ENCODE results near the gene CSTPP1.
"Not testable (repeated sequence)": the region's sequence is repeated elsewhere in the genome, so short reads cannot be mapped to it uniquely, and the experiment has no call there.

The CSTPP1 gene

DNA sequence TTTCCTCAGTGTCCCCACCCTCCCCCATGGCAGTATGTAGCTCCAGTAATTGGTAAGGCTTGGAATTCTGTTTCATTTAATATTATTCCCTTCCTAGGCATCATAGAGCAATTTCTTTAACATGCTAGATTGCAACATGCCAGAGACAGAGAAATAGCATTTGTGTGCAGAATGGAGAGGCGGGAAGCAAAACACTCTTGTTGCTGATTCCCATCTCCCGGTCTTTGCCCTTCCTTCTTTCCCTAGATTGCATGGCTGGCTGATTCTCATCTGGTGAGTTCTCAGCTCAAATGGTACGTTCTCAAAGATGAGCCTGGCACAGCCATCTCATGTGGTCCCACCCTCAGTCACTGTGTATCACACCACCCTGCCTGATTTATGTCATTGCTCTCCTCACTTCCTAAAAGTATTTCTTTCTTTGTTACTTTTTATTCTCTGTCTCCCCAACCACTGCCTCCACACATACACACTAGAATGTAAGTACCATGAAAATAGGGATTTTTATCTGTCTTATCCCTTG, 173.2 kb downstream of the CSTPP1 start:
- in situ Hi-C loops (cut with HindIII; ENCODE audit: low pct_ligation_motif_present, low sequenced_read_pairs): no loop called here
- TF ChIP-seq, protein P1, sequence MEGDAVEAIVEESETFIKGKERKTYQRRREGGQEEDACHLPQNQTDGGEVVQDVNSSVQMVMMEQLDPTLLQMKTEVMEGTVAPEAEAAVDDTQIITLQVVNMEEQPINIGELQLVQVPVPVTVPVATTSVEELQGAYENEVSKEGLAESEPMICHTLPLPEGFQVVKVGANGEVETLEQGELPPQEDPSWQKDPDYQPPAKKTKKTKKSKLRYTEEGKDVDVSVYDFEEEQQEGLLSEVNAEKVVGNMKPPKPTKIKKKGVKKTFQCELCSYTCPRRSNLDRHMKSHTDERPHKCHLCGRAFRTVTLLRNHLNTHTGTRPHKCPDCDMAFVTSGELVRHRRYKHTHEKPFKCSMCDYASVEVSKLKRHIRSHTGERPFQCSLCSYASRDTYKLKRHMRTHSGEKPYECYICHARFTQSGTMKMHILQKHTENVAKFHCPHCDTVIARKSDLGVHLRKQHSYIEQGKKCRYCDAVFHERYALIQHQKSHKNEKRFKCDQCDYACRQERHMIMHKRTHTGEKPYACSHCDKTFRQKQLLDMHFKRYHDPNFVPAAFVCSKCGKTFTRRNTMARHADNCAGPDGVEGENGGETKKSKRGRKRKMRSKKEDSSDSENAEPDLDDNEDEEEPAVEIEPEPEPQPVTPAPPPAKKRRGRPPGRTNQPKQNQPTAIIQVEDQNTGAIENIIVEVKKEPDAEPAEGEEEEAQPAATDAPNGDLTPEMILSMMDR (IDR thresholded peaks at IDR 0.05; ENCODE audit: low read depth, low read length, missing control alignments): no peak
- no peaks in the 10 kb centered on the region for H3K36me3 ChIP-seq (replicated peaks)
- no peak for DNase-seq
- no peaks in the 10 kb centered on the region for H3K27me3 ChIP-seq (replicated peaks)
- no peak overlapping the region for H3K4me3 ChIP-seq (ENCODE audit: low read depth, low read length)
- H3K27ac ChIP-seq: no peak overlapping the region

DNA sequence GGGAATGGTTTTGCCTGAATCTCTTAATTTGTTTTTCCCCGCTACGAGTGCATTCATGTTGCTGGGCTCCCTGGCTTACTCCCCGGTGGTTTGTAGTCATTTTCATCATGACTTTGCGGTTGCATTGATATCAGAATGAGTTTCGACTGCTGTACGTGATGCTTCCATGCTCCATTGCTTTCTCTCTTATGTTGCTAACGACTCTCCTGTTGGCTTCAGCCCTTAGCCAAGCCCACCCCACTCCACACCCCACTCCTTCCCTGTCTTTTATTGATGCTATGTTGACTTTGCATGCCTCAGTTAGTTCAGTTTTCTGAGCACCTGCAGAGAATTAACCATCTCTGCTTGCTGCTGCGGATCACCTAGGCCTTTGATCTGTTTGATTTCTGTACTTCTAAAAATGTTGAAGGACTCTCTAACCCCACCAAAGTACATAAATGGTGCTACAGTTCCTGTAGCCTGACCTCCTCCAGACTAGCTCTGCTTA, 174.8 kb downstream of the CSTPP1 start:
- in situ Hi-C loops (cut with HindIII; ENCODE audit: low pct_ligation_motif_present, low sequenced_read_pairs): no loop called here
- DNase-seq: no peak
- TF ChIP-seq, protein P1 (IDR thresholded peaks at IDR 0.05; ENCODE audit: low read depth, low read length, missing control alignments): no peak
- H3K27ac ChIP-seq: no peak overlapping the region
- H3K4me3 ChIP-seq (ENCODE audit: low read depth, low read length): no peak overlapping the region
- no peaks in the 10 kb centered on the region for H3K27me3 ChIP-seq (replicated peaks)
- no peaks in the 10 kb centered on the region for H3K36me3 ChIP-seq (replicated peaks)

DNA sequence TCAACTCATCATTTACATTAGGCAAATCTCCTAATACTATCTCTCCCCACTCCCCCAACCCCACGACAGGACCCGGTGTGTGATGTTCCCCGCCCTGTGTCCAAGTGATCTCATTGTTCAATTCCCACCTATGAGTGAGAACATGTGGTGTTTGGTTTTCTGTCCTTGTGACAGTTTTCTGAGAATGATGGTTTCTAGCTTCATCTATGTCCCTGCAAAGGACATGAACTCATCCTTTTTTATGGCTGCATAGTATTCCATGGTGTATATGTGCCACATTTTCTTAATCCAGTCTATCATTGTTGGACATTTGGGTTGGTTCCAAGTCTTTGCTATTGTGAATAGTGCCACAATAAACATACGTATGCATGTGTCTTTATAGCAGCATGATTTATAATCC, 176.4 kb downstream of the CSTPP1 start:
- H3K4me3 ChIP-seq (ENCODE audit: low read depth, low read length); H3K27ac ChIP-seq; DNase-seq; in situ Hi-C loops (cut with HindIII; ENCODE audit: low pct_ligation_motif_present, low sequenced_read_pairs); H3K27me3 ChIP-seq (replicated peaks); H3K36me3 ChIP-seq (replicated peaks): not testable (repeated sequence)

DNA sequence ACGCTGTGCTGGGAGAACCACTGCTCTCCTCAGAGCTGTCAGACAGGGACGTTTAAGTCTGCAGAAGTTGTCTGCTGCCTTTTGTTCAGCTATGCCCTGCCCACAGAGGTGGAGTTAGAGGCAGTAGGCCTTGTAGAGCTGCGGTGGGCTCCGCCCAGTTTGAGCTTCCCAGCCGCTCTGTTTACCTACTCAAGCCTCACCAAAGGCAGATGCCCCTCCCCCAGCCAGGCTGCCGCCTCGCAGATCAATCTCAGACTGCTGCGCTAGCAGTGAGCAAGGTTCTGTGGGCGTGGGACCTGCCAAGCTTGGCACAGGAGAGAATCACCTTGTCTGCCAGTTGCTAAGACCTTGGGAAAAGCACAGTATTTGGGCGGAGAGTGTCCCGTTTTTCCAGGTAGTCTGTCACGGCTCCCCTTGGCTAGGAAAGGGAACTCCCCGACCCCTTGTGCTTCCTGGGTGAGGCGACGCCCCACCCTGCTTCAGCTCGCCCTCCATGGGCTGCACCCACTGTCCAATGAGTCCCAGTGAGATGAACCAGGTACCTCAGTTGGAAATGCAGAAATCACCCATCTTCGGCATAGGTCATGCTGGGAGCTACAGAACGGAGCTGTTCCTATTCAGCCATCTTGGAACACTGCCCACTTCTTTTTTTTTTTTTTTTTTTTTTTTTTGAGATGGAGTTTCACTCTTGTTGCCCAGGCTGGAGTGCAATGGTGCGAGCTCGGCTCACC, 182.6 kb downstream of the CSTPP1 start:
- H3K36me3 ChIP-seq (replicated peaks); H3K27ac ChIP-seq; in situ Hi-C loops (cut with HindIII; ENCODE audit: low pct_ligation_motif_present, low sequenced_read_pairs); H3K4me3 ChIP-seq (ENCODE audit: low read depth, low read length); H3K27me3 ChIP-seq (replicated peaks); DNase-seq: not testable (repeated sequence)

DNA sequence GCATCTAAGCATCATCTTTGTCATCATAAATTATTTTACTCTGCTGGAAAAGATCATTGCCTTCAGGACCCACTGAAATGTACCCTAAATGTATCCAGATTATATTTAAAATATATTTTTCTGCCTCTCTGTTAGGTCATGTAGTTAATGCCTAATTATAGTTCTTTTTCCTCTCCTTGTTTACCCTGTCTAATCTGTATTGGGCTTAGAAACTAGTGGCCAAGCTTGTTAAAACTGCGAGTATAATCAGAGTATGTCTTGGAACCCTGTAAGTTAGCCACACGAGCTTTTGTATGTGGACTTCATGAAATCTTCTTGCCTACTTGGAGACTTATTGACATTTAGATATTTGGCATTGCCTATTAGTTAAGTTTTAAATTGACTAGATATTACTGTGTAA, 184.5 kb downstream of the CSTPP1 start:
- no peaks in the 10 kb centered on the region for H3K27me3 ChIP-seq (replicated peaks)
- no peak overlapping the region for H3K4me3 ChIP-seq (ENCODE audit: low read depth, low read length)
- TF ChIP-seq, protein P1 (IDR thresholded peaks at IDR 0.05; ENCODE audit: low read depth, low read length, missing control alignments): no peak
- H3K36me3 ChIP-seq (replicated peaks): no peaks in the 10 kb centered on the region
- no peak overlapping the region for H3K27ac ChIP-seq
- in situ Hi-C loops (cut with HindIII; ENCODE audit: low pct_ligation_motif_present, low sequenced_read_pairs): no loop called here
- DNase-seq: no peak

DNA sequence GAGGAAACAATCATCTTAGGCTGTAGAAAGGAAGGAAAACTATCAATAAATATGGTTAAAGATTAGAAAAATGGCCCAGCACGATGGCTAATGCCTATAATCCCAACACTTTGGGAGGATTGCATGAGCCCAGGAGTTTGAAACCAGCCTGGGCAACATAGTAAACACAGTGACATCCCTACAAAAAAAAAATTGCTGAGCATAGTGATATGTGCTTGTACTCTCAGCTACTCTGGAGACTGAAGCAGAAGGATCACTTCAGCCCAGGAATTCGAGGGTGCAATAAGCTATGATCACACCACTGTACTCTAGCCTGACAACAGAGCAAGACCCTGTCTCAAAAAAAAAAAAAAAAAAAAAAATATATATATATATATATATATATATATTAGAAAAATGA, 185.2 kb downstream of the CSTPP1 start:
- Histone ChIP-seq H3K4me3 (ENCODE audit: low read depth, low read length) (no peak overlapping the region), H3K27me3 (replicated peaks) (no peaks in the 10 kb centered on the region), H3K36me3 (replicated peaks) (no peaks in the 10 kb centered on the region), H3K27ac (no peak overlapping the region)
- DNase-seq: no peak
- in situ Hi-C loops (cut with HindIII; ENCODE audit: low pct_ligation_motif_present, low sequenced_read_pairs): no loop called here
- TF ChIP-seq, protein P1 (IDR thresholded peaks at IDR 0.05; ENCODE audit: low read depth, low read length, missing control alignments): no peak

DNA sequence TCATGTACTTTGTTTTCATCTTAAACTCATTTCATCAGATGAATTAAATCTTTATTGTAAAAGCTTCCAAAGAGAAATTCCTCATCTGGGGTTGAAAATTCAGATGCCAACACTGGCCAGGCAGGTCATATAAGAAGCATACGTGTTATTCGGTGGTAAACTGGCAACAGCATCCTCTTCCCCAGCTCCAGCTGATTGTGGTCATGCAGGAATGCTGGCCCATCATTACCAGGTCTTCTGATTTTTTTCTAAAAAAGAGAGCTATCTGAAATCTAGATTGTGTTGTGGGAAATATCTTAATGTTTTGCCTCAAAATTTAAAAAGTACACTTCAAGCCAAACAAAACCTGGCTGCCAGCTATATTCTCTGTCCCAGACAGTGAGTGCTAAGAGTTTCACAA, 186.5 kb downstream of the CSTPP1 start:
- no peaks in the 10 kb centered on the region for H3K36me3 ChIP-seq (replicated peaks)
- TF ChIP-seq, protein P1 (IDR thresholded peaks at IDR 0.05; ENCODE audit: low read depth, low read length, missing control alignments): no peak
- in situ Hi-C loops (cut with HindIII; ENCODE audit: low pct_ligation_motif_present, low sequenced_read_pairs): no loop called here
- no peaks in the 10 kb centered on the region for H3K27me3 ChIP-seq (replicated peaks)
- H3K4me3 ChIP-seq (ENCODE audit: low read depth, low read length): no peak overlapping the region
- no peak for DNase-seq
- no peak overlapping the region for H3K27ac ChIP-seq

All from brain microvascular endothelial cell (primary cell).